Measurements from ENCODE around the gene CRISP2. TPM values are rescaled to one million over a fixed set of nuclear protein-coding genes. Genes with fewer than 3 reads are reported as not detected.

The CRISP2 gene
- total RNA-seq, 1 experiment from 2014 or later, result not detected

- no peaks in the 10 kb centered on the region for H3K9me3 ChIP-seq (ENCODE audit: low read depth, low read length, poor library complexity, severe bottlenecking)
- intact Hi-C loops (cut with micrococcal nuclease; ENCODE audit: unreplicated experiment), result no loop called here
Measured at GRCh38 chr6:49653438-49653837, 59.9 kb downstream of the CRISP2 start.

DNA sequence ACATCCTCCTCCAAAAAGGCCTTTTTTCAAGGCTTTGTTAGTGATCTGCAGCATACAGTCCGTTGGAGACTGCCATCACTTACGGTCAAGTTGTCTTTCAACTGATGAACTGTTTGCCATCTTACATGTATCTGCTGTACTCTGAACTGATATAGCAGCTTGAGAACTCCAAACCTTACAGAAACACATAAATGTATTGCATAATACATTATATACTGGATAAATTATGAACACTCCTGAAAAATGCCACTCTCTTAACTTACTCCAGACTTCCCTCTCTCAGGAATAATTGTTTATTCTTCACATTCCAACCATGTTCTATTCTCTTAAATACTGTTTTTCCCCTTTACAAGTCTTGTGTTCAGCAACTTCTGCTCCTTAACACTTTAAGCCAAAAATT is 62.1 kb downstream of the CRISP2 start:
- TF ChIP-seq, protein P1, sequence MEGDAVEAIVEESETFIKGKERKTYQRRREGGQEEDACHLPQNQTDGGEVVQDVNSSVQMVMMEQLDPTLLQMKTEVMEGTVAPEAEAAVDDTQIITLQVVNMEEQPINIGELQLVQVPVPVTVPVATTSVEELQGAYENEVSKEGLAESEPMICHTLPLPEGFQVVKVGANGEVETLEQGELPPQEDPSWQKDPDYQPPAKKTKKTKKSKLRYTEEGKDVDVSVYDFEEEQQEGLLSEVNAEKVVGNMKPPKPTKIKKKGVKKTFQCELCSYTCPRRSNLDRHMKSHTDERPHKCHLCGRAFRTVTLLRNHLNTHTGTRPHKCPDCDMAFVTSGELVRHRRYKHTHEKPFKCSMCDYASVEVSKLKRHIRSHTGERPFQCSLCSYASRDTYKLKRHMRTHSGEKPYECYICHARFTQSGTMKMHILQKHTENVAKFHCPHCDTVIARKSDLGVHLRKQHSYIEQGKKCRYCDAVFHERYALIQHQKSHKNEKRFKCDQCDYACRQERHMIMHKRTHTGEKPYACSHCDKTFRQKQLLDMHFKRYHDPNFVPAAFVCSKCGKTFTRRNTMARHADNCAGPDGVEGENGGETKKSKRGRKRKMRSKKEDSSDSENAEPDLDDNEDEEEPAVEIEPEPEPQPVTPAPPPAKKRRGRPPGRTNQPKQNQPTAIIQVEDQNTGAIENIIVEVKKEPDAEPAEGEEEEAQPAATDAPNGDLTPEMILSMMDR (conservative IDR thresholded peaks at IDR 0.05; ENCODE audit: low read depth, low read length), result no peak
- no peak for TF ChIP-seq EZH2 (IDR thresholded peaks at IDR 0.05; ENCODE audit: borderline replicate concordance, low read depth, low read length, poor library complexity, severe bottlenecking)
- ChIA-PET CTCF (no interaction called here), POLR2A (ENCODE audit: low non-redundant PET) (no interaction called here)
- no peak overlapping the region for H3K4me3 ChIP-seq (ENCODE audit: low read depth, low read length, poor library complexity, severe bottlenecking)
- H3K36me3 ChIP-seq (ENCODE audit: insufficient read depth, low read length, poor library complexity, severe bottlenecking), result no peaks in the 10 kb centered on the region
- DNase-seq (ENCODE audit: low spot score), result no peak
- H3K4me1 ChIP-seq (ENCODE audit: insufficient read depth, low read length, poor library complexity, severe bottlenecking), result no peaks in the 10 kb centered on the region
- peaks cover 21% of the 10 kb centered on the region for H3K27me3 ChIP-seq (replicated peaks; ENCODE audit: insufficient read depth, low read depth, low read length, poor library complexity)
- no TSS peak for BruUV-seq (replicated peaks)
- H3K9me3 ChIP-seq (ENCODE audit: low read depth, low read length, poor library complexity, severe bottlenecking), result no peaks in the 10 kb centered on the region
- intact Hi-C loops (cut with micrococcal nuclease; ENCODE audit: unreplicated experiment), result no loop called here
- H3K27ac ChIP-seq (ENCODE audit: low read depth, low read length, poor library complexity, severe bottlenecking), result no peak overlapping the region

More at GRCh38 chr6:49653438-49653837, 59.9 kb downstream of the CRISP2 start:
- Histone ChIP-seq H3K27ac (ENCODE audit: low read depth, low read length, poor library complexity, severe bottlenecking) (no peak overlapping the region), H3K36me3 (ENCODE audit: insufficient read depth, low read length, poor library complexity, severe bottlenecking) (no peaks in the 10 kb centered on the region), H3K4me1 (ENCODE audit: insufficient read depth, low read length, poor library complexity, severe bottlenecking) (no peaks in the 10 kb centered on the region), H3K4me3 (ENCODE audit: low read depth, low read length, poor library complexity, severe bottlenecking) (no peak overlapping the region), H3K27me3 (replicated peaks; ENCODE audit: insufficient read depth, low read depth, low read length, poor library complexity) (peaks cover 20% of the 10 kb centered on the region)
- CTCF ChIA-PET, result no interaction called here
- no TSS peak for BruUV-seq (replicated peaks)
- DNase-seq (ENCODE audit: low spot score), result no peak
- no peak for TF ChIP-seq EZH2 (IDR thresholded peaks at IDR 0.05; ENCODE audit: borderline replicate concordance, low read depth, low read length, poor library complexity, severe bottlenecking)
- TF ChIP-seq, protein P1 (conservative IDR thresholded peaks at IDR 0.05; ENCODE audit: low read depth, low read length), result no peak
- POLR2A ChIA-PET (ENCODE audit: low non-redundant PET), result no interaction called here

DNA sequence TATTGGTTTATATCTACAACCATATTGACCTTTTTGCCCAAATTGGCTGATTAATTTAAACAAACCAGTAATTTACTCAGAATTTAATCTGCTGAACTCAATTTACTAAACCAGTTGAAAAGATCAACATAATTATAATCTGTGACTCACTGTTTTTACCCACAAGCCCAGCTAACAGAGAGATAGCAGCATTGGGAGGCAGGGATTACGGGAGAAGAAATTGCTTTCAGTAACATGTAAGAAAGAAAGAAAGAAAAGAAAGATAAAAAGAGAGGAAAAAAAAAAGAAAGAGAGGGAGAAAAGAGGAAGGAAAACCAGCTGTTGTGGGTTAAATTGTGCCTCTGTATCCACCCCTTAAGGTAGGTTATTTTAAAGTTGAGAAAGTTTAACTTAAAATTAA is 63.4 kb downstream of the CRISP2 start:
- CTCF ChIA-PET, result no interaction called here

More for the DNA sequence above, 63.4 kb downstream of the CRISP2 start:
- H3K36me3 ChIP-seq (ENCODE audit: insufficient read depth, low read length, poor library complexity, severe bottlenecking), result no peaks in the 10 kb centered on the region
- H3K4me1 ChIP-seq (ENCODE audit: insufficient read depth, low read length, poor library complexity, severe bottlenecking), result no peaks in the 10 kb centered on the region
- H3K27me3 ChIP-seq (replicated peaks; ENCODE audit: insufficient read depth, low read depth, low read length, poor library complexity), result peaks cover 18% of the 10 kb centered on the region
- TF ChIP-seq, protein P1 (conservative IDR thresholded peaks at IDR 0.05; ENCODE audit: low read depth, low read length), result no peak
- TF ChIP-seq EZH2 (IDR thresholded peaks at IDR 0.05; ENCODE audit: borderline replicate concordance, low read depth, low read length, poor library complexity, severe bottlenecking), result no peak
- BruUV-seq (replicated peaks), result no TSS peak
- no peaks in the 10 kb centered on the region for H3K9me3 ChIP-seq (ENCODE audit: low read depth, low read length, poor library complexity, severe bottlenecking)
- no peak for DNase-seq (ENCODE audit: low spot score)
- POLR2A ChIA-PET (ENCODE audit: low non-redundant PET), result no interaction called here
- no peak overlapping the region for H3K27ac ChIP-seq (ENCODE audit: low read depth, low read length, poor library complexity, severe bottlenecking)
- intact Hi-C loops (cut with micrococcal nuclease; ENCODE audit: unreplicated experiment), result no loop called here
- no peak overlapping the region for H3K4me3 ChIP-seq (ENCODE audit: low read depth, low read length, poor library complexity, severe bottlenecking)
